GM18909 (cell line): ENCODE measurements around the gene SHD.
"Not testable (repeated sequence)": the region's sequence is repeated elsewhere in the genome, so short reads cannot be mapped to it uniquely, and the experiment has no call there.

Experiments
- ATAC-seq: cut with Tn5 transposase; IDR thresholded peaks from one replicate; pipeline ENCODE4 v1.9.1; 2021; ENCODE audit warnings: mild to moderate bottlenecking; ENCODE audit not compliant: unreplicated experiment, poor library complexity

SHD gene, protein sequence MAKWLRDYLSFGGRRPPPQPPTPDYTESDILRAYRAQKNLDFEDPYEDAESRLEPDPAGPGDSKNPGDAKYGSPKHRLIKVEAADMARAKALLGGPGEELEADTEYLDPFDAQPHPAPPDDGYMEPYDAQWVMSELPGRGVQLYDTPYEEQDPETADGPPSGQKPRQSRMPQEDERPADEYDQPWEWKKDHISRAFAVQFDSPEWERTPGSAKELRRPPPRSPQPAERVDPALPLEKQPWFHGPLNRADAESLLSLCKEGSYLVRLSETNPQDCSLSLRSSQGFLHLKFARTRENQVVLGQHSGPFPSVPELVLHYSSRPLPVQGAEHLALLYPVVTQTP

DNA sequence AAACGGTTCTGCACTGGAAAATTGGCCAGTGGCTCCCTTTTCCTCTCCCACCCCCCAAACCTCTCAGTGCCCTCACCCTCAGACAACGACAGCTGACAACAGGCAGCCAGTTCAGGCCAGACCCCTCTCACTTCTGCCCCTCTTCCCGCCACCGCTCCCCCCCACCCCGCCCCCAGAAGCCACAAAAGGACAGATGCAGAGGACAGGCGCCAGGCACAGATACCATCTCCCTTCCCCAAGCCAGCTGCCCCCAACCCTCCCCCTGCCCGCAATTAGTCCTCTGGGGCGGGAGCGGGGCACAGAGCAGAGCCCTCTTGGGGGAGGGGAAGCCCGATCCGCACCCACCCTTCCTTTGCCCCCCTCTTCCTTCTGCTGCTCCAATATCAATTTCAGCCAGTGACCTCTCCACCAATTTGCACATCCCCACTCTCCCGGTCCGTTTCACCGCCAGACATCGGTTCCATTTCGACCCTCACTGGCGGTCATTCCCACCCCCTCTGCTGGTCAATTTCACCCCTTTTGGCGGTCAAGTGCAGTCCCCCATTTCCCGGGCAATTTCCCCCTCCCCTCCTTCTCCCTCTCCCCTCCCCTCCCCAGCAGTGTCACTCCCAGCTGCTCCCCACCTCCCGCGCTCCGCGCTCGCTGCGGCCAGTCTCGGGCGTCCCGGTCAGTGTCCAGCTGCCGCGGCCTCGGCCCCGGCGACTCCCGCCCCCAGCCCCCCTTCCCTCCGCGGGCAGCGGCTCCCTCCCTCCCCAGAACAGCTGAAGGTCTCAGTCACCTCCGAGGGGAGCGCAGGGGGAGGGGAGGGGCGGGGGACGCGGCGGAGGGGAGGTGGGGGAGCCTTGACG lies at the start of gene SHD:
Gene SHD (plus strand): TSS at position 848 of the 848 bp plus-strand sequence. CDS start 798 bp downstream, outside the sequence.
- ATAC-seq = no peak

DNA sequence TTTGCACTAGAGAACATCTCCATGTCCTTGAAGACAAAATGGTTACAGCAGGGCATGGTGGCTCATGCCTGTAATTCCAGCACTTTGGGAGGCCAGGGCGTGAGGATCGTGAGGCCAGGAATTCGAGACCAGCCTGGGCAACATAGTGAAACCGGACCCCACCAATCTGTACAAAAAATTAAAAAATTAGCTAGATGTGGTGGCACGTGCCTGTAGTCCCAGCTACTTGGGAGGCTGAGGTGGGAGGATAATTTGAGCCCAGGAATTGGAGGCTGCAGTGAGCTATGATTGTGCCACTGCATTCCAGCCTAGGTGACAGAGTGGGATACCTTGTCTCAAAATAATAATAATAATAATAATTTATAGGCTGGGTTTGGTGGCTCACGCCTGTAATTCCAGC lies 48.8 kb upstream of the SHD start:
- ATAC-seq = not testable (repeated sequence)

DNA sequence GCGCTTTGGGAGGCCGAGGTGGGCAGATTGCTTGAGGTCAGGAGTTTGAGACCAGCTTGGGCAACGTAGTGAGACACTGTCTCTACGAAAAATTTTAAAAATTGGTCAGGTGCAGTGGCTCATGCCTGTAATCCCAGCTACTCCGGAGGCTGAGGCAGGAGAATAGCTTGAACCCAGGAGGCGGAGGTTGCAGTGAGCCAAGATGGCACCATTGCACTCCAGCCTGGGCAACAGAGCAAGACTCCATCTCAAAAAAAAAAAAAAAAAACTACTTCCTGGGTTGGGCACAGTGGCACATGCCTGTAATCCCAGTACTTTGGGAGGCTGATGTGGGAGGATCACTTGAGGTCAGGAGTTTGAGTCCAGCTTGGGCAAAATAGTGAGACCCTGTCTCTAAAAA lies 47.5 kb upstream of the SHD start:
- ATAC-seq = not testable (repeated sequence)

DNA sequence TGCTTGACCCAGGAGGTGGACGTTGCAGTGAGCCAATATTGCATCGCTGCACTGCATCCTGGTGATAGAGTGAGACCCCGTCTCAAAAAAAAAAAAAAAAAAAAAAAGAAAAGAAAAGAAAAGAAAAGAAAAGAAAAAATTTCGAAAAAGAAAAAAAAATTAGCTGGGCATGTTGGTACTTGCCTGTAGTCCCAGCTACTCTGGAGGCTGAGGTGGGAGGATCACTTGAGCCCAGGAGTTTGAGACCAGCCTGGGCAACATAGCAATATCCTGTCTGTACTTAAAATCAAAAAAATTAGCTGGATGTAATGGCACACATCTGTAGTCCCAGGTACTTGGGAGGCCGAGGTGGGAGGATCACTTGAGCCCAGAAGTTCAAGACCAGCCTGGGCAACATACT lies 46.9 kb upstream of the SHD start:
- ATAC-seq = not testable (repeated sequence)

DNA sequence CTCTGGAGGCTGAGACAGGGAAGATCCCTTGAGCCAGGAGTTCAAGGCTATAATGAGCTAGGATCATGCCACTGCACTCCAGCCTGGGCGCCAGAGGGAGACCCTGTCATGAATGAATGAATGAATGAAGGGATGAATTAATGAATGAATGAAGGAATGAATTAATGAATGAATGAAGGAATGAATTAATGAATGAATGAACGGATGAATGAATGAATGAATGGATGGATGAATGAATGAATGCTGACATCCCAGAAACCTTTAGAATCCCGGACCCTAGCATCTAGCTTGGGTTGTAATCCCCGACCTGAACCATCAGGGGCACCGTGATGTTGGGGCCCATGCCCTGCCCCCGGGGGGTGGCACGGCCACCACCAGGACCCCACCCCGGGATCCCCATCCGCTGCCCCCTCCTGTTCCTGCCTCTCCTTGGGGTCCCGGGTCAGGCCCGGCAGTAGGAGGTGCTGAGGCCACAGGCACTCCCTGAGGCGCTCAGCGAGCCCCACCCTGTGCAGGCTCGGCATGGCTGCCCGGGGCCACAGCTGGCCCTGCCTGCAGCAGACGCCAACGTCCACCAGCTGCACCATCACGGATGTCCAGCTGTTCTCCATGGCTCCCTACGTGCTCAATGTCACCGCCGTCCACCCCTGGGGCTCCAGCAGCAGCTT lies 46.3 kb upstream of the SHD start:
- no peak for ATAC-seq

DNA sequence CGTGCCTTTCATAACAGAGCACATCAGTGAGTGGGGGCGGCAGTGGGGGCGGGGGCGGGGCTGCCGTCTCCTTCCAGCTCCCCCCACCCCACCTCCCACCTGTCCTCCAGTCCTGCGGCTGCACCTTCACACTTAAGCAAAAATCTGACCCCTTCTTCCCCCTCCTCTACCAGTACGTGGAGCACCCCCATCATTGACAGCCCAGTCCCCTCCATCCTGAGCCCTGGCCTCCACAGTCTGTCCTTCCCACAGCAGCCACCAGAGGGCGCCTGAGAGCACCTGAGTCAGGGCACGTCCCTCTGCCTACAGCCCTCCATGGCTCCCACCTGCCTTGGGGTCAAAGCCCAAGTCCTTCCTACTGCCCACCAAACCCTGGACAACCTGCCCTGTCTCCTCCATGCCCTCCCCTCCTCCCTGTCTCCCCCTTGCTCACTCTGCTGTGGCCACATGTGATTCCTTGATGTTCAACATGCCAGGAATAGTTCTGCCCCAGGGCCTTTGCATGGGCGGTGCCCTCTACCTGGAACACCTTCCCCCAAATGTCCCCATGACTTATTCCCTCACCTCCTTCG lies 45.7 kb upstream of the SHD start:
- ATAC-seq = no peak

DNA sequence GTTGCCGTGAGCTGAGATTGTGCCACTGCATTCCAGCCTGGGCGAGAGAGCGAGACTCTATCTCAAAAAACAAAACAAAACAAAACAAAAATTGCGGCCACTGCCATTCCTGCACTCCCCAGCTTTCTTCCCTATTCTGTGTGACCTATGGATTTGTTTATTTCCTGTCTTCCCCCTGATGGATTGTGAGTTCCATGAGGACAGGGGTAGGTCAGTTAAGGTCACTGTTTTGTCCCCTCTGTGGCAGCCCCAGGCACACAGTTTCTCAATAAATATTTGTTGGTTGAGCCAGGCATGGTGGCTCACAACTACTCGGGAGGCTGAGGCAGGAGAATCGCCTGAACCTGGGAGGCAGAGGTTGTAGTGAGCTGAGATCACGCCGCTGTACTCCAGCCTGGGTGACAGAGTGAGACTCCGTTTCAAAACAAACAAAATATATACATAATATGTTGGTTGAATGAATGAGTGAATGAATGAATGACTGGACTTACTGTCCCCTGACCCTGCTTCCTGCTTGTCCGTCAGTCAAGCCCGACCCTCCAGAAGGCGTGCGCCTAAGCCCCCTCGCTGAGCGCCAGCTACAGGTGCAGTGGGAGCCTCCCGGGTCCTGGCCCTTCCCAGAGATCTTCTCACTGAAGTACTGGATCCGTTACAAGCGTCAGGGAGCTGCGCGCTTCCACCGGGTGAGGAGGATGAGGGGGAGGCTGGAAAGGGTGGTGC lies 44.8 kb upstream of the SHD start:
- no peak for ATAC-seq

DNA sequence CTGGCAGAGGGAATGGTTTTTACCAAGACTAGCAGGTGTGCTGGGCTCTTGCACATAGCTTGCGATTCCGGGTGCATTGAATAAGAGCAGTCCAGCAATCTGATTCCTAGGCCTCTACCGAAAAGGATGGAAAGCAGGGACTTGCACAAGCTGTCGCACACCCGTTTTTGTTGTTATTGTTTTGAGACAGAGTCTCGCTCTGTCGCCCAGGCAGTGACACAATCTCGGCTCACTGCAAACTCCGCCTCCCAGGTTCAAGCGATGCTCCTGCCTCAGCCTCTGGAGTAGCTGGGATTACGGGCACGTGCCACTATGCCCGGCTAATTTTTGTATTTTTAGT lies 44.2 kb upstream of the SHD start:
- ATAC-seq = no peak

DNA sequence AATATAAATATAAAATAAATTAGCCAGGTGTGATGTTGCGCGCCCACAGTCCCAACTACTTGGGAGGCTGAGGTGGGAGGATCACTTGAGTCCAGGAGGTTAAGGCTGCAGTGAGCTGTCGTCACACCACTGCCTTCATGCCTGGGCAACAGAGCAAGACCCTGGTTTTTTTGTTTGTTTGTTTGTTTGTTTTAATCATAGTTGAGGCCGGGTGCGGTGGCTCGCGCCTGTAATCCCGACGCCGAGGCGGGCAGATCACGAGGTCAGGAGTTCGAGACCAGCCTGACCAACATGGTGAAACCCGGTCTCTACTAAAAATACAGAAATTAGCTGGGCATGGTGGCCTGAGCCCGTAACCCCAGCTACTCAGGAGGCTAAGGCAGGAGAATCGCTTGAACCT lies 41.6 kb upstream of the SHD start:
- ATAC-seq = not testable (repeated sequence)

DNA sequence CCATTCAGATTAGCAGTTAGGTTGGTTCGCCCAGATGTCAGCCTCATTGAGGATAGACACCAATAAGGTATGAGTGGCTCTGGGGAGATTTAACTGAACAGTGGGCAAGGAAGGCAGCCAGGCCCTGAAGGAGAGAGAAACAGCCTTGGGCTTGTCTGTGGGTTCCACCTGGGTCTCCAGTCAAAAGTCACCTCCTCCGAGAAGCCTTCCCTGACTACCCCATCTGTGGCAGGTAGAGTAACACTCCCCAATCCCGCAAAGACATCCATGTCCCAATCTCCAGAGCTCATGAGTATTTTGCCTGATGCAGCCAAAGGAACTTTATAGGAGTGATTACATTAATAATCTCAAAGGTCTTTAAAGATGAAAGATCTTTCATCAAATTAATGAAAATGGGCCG lies 40.2 kb upstream of the SHD start:
- no peak for ATAC-seq

DNA sequence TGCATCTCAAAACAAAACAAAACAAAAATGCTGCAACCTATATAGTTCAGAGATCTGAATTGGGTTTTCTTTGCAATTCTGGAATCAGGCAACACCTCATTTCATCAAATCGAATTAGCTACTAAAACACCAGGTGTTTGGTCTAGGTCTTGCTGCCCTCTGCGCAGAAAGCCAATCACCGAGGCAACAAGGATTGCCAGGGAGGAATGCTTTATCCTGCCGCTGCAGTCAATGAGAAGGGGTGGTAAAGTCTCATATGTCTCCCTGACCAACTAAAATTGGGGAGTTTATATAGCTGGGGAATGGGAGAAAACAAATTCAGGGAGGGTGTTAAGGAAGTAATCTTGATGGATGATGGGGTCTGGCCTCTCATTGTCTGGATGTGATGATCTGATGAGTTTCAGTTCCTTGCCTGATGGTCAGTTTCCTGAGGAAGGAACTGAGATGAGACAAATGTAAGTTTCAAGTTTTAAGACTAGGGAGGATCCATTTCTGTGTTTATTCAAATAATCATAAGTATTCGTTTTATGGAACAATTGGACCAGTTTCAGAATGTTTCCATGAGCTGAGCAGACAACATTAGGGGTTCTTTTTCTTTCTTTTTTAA lies 37.1 kb upstream of the SHD start:
- ATAC-seq = no peak

DNA sequence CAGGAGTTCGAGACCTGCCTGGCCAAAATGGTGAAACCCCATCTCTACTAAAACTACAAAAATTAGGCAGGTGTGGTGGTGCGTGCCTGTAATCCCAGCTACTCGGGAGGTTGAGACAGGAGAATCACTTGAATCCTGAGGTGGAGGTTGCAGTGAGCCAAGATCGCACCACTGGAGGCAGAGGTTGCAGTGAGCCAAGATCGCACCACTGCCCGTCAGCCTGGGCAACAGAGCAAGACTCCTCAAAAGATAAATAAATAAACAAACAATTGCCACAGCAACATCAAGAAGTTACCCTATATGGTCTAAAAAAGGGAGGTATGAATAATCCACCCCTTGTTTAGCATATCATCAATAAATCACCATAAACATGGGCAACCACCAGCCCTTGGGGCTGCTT lies 33.1 kb upstream of the SHD start:
- not testable (repeated sequence) for ATAC-seq

DNA sequence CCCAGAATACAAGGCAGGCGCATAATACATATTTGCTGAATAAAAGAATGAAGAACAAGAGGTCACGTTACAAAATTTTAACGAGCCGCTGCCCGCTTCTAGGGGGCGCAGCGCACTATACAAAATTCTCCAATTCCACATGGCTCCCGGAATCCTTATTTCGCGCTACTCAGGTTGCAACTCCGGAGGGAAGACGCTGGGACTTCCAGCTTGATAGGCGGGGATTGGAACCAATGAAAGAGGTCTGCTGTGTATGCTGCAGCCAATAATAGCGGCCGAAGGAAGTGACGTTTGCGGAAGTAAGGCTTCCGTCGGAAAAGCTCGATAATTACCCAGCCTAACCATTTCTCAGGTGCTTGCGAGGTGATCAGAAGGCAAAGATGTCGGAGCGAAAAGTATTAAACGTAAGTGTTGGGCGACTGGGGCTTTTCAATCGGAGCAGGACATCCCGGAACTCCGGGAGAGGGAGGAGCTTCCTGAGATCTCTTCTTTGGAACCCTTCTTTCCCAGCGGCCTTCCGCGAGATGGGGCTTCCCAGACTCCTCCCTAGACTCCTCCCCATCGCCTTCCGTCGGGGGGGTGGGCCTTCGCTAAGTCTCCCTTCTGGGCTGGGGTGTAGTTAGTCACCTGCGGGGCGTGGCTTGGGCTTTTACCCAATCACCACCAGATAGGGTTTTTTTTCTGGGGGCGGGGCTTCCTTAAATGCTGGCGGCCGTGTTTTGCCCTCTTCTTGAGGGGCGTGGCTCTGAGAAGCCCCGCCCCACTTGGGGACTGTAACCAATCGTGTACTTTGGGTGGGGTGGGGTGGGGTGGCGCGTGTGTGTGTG lies 32.1 kb upstream of the SHD start, which contains the start of gene YJU2:
Gene YJU2 (plus strand): TSS at position 314 of the 827 bp plus-strand sequence. CDS start 67 bp downstream, at position 381.
- peak; percentile 91 for ATAC-seq

DNA sequence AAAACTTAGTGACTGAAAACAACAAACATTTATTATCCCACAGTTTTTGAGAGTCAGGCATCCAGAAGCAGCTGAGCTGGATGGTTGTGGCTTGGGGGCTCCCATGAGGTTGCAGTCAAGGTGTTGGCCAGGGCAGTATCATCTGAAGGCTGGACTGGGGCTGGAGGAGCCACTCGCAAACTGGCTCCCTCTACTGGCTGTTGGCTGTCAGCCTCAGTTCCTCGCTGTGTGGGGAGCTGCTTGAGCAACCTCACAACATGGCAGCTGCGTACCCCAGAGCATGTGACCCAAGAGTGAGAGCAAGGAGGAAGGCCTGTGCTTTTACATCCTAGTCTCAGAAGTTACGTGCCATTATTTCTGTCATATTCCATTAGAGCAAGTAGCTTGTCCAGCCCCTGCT lies 22.5 kb upstream of the SHD start:
- ATAC-seq = no peak

DNA sequence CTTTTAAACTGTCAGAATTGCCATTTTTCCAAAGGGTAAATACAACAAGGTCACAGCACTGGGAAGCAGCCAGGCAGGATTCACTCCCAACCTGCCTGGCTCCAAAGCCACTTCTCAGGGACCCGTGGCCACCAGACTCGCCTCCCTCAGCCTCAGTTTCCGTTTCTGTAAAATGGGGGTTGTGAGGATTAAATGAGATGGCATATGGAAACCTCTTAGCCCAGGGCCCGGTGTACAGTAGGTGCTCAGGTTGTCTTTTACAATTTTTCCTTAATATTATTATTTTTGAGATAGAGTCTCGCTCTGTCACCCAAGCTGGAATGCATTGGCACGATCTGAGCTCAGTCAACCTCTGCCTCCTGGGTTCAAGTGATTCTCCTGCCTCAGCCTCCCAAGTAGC lies 22.0 kb upstream of the SHD start:
- no peak for ATAC-seq

DNA sequence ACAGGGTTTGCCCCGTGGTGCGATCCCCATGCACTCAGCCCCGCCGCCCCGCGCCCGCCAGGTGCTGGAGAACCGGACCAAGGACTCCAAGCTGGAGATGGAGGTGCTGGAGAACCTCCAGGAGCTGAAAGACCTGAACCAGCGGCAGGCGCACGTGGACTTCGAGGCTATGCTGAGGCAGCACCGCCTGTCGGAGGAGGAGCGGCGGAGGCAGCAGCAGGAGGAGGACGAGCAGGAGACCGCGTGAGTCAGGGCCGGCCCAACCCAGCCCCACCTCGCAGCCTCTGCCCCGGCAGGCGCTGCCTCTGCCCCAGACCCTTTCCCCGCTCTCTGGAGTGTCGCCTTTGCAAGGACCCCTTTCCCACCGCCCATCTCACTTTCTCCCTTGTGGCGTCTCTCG lies 20.9 kb upstream of the SHD start:
- no peak for ATAC-seq

DNA sequence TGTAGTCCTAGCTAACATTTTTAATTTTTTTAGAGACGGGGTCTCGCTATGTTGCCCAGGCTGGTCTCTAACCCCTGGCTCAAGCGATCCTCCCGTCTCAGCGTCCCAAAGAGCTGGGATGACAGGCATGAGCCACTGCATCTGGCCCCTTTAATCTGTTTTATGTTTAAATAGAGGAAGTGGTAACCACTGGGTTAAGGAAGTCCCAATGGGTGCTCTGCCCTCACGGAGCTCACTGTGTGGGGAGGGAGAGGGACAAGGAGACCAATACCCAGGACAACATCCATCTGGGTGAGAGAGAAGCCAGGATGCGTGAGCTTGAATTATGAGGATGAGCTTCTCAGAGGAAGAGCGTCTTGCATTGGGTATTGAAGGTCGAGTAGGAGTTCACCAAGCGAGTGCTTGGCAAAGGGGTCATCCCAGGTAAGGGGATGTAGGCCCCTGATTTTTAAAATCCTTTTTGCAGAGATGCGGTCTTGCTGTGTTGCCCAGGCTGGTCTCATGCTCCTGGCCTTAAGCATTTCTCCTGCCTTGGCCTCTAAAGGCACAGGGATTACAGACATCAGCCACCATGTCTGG lies 18.4 kb upstream of the SHD start:
- no peak for ATAC-seq

DNA sequence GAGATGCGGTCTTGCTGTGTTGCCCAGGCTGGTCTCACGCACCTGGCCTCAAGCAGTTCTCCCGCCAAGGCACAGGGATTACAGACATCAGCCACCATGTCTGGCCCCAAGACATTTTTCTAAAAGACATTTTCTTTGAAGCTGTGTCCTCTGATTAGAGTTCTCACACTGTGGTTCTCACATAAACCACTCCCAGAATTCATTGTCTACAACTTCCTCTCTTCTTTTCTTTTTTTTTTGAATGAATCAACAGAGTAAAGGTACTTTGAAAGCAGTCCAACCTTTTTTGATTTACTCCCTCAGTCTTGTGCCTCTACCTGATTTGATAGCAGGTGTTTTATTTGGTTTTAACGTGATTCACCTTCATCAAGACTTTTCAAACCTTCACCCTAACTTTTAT lies 14.3 kb upstream of the SHD start:
- no peak for ATAC-seq
